ENCODE data around the gene BEGAIN.

BEGAIN gene

DNA sequence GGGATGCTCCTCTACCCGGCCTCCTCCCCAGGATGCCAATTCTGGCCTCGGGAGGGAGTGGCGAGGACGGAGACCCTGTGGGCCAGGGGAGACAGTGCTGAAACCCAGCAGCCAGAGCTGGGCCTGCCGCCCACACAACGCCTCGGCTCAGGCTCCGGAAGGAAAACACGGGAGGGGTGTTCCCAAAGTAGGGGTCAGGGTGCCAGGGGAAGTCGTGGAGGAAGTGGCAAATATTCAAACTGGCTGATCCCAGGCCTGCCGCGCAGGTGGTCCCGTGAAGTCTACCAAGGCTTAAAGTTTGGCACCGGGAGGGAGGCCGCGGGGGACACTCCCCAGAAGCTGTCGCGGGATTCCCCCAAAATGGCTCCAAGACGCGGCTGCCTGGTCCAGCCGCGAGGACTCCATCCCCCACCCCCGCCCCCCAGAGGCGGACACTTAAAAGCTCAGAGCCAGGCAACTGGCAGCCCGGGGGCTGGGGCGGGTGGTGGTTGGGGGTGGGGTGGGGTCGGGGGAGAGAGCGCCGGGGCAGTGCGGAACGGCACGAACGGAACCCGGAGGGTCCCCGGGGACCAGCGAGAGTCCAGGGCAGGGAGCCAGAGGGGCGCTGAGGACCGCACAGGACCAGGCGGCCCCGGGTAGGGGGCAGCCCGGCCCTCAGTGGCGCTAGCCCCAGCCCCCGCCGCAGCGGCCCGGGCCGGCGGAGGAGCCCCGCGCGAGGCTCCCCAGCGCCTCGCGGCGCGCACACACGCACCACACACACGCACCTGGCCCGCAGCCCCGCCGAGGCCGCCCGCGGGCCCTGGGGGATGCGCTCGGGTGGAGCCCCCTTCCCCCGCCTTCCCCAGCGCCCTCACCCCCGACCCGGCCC, 20.0 kb downstream of the BEGAIN start:
- no peak for DNase-seq

GRCh38 chr14:100566586-100566985, 20.6 kb downstream of the BEGAIN start:
- no peak for DNase-seq

GRCh38 chr14:100566119-100566518, 21.1 kb downstream of the BEGAIN start:
- no peak for DNase-seq

DNA sequence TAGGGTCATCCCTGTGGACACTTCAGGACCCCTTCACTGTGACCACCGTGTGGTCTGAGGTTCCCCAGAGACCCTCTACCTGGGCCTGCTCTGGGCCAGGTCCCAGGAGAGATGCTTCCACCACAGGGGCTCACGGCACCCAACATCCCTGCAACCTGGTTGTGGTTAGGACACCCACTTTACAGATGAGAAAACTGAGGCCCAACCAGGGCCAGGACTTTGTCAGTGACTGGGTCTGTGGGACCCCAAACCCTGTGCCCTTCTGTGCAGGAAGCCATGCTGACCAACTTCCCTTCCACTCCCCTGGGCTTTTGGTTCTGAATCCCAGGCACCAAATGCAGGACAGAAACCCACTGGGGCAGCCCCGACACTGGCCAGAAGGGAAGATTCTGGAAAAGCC, 21.6 kb downstream of the BEGAIN start:
- DNase-seq = no peak

- no peak for DNase-seq
Measured at GRCh38 chr14:100564512-100564911, 22.7 kb downstream of the BEGAIN start.

GRCh38 chr14:100562751-100563150, 24.5 kb downstream of the BEGAIN start:
- DNase-seq = no peak

DNA sequence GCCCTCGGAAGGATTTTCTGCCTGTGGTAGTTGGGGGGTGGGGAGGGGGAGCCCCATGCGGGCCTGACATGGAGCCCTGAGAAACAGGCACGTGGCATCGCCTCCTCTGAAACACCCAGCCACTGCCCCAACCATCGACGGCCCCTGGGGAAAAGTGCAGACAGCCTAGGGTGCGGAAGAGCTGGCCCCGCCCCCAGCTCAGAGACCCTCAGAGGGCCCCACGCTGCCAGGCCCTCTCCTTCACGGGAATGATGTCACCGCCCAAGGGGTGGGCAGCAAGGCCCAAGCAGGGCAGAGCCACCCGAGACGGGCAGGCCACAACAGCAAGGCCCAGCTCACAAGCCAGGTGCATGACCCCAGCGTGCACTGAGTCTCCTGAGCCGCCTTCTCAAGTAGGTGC, 26.2 kb downstream of the BEGAIN start:
- DNase-seq = no peak

- DNase-seq = no peak
Measured at GRCh38 chr14:100560471-100560870, 26.7 kb downstream of the BEGAIN start.

- DNase-seq = no peak
Measured at GRCh38 chr14:100559455-100559854, 27.8 kb downstream of the BEGAIN start.

GRCh38 chr14:100558966-100559365, 28.3 kb downstream of the BEGAIN start:
- DNase-seq = no peak

GRCh38 chr14:100558226-100558625, 29.0 kb downstream of the BEGAIN start:
- no peak for DNase-seq

- DNase-seq = no peak
Measured at GRCh38 chr14:100557658-100558057, 29.6 kb downstream of the BEGAIN start.

GRCh38 chr14:100556936-100557505, 30.2 kb downstream of the BEGAIN start:
- DNase-seq = no peak

- no peak for DNase-seq
Measured at GRCh38 chr14:100556140-100556475, 31.1 kb downstream of the BEGAIN start.

DNA sequence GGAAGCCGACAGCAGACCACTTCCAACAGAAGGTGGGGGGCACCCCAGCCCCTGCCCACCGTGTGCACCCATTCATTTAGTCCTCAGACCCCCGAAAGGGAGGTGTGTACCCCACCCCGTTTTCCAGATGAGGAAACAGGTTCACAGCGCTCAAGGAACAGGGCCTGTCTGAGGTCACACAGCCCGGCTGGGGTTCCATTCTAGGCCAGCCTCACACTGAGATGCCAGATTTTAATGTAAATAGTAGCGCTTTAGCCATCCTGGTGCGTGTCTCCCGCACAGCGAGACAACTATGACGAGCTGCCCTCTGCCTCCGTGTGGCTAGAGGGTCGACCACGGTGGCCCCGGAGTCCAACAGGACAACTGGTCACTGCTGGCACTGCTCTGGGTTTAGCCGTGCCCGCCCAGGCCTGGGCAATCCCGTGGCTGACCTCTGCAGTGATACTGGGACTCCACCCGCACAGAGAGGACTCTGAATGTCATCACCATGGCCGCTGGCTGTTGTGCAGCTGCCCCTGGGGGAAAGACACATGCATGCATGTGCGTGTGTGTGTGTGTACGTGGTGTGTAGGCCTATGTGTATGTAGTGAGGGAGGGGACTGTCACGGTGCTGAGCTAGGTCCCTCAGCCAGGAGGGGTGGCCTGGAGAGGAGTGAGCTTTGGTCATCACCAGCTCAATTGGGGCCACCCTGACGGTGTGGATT, 31.6 kb downstream of the BEGAIN start:
- DNase-seq = no peak

GRCh38 chr14:100554696-100555320, 32.4 kb downstream of the BEGAIN start:
- DNase-seq = no peak

DNA sequence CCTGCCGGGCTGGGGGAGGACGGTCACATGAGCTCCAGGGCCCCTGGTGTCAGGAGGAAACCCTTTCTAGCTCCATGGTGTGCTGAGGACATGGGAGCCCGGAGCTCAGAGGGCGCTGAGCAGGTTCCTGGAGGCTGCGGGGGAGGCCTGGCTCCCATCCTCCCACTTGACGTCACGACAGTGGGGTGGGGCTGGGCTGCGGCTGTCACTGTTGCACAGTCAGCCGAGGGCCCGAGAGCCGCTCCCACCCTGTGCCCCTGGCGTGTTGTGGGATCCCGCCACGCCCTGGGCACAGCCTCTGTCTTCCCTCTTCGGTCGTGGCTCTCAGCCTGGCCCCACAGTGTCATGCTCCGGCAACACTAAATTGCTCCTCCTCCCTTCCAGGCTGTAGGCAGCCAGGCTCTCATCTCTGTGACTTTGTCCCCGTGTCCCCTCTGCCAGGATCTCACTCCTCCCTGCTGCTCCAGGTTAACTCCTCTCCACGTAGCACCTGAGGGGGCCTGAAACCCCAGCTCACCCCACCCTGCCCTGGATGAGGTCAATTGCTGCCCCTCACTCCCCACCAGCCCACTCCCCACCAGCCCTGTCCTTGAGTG, 33.0 kb downstream of the BEGAIN start:
- DNase-seq = no peak

DNA sequence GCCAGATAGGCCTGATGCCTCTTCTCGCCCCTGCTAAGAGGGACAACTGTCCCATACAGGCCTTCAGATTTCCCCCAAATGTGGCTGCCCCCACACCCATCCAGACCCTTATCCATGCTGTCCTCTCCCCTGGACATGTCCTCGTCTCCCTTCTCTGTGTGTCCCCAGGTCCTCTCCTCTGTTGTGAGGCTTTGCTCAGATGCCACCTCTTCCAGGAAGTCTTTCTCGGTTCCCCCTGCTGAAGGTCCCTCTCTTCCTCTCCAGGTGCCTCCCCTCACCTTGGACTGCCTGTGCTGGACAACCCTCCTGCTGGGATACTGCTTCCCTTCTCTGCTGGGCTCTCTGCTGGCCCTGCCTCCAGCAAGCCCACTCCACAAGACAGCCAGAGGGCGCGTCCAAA, 33.7 kb downstream of the BEGAIN start:
- DNase-seq = no peak

DNA sequence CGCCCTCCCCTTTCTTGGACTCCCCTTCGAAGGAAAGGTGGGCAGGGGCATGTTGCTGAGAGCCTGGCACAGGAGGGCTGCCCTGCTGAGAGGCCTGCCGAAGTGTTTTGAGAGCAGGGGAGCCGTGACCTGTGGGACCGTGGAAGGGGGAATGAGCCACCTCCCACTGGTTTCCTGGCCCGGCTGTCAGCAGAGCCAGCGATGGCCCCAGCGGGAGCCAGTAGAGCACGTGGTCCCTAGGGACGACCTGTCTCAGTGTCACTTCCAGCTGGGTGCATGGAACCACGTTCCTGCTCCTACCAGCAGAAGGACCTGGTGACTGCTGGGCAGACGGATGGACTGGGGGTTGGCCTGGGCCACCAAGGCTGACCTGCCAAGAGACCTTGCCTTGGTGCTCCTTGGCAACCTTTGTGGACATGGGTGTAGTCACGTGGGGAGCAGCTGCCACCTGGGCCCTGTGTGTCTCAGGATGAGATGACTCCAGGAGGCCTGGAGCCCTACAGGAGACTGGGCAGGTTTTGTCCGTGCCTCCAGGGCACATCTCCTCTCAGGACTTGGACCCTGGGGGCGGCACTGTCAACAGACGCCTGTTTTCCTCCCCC, 34.6 kb downstream of the BEGAIN start:
- no peak for DNase-seq

GRCh38 chr14:100551056-100551455, 36.2 kb downstream of the BEGAIN start:
- DNase-seq = no peak

DNA sequence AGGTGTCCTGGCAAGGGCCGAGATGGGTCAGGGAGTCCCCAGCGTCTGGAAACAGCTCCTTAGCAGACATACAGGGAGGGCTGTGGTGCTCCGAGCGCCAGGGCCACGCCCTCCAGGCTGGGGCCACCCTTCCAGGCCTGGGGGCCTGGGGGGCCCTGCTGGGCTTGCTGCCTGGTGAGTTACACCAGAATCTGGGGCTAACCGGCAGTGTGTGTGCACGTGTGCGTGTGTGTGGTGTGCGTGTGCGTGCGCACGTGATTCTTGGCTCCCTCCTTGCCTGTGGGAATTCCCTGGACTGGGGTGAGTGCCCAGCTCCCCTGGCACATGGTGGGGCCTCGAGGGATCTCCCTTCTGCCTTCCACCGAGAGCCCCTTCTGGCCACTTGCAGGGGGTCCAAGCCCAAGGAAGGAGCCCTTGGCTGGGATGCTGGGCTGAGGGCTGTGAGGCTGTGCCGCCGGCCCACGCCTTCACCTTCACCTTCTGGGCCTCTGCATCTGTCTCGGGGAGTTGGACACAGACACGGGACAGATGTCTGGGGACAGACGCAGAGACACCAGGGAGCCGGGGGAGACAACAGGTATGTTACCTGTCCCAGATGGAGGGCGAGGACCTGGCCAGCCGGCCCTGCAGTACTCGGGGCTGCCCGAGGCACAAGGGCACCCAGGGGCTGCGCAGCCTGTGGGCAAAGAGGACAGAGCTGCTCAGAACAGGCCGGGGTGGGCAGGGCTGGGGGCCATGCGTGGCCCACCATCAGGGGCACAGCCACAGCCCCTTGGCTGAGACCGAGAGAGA, 37.2 kb downstream of the BEGAIN start:
- DNase-seq = no peak

DNA sequence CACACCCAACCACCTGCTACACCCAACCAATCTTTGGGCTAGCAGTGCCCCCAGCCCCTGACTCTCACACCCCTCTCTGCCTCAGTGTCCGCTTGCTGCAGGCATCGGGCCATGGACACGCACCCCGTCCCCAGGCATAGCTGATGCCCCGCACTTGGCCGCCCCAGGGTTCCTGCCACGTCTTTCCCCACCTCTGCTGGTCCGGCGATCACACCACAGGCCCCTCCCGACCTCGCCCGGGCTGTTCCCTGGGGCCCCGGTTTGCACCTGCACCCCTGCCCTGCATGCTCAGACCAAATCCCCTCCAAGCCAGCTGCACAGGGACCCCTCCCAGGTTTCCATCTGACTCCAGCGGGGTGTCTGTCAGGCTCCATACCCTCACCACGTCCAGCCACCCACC, 38.3 kb downstream of the BEGAIN start:
- no peak for DNase-seq

All from activated naive CD4-positive, alpha-beta T cell treated with anti-CD3 and anti-CD28 coated beads, Interleukin-2, amount 50 U/mL, for 16 hours (primary cell).